Neural cell (in vitro differentiated cells): ENCODE data around the gene ATP2A1. TPM values are rescaled to one million over a fixed set of nuclear protein-coding genes. Genes with fewer than 3 reads are reported as not detected.

Experiments used
- H2AFZ ChIP-seq: fragments of 200-600, 300-800 bp; sonication (generic), shearing (Covaris generic); 2 replicates; pipeline ENCODE4 v1.6.0; 2014; ENCODE audit warnings: low read depth, mild to moderate bottlenecking, antibody characterized with exemption, low read length, moderate library complexity
- H3F3A ChIP-seq: fragments of 200-600 bp; shearing (Covaris generic); 2 replicates; pipeline ENCODE4 v1.6.1; 2016; ENCODE audit warnings: mild to moderate bottlenecking, moderate library complexity, mixed read lengths, antibody characterized with exemption, low read length; ENCODE audit not compliant: insufficient read depth, poor library complexity, severe bottlenecking
- H3K27ac ChIP-seq: fragments of 200-600, 300-800 bp; sonication (generic), shearing (Covaris generic); 2 replicates; pipeline ENCODE4 v1.5.1; 2014; ENCODE audit warnings: mild to moderate bottlenecking, low read length, moderate library complexity
- H3K27me3 ChIP-seq: fragments of 300-800, 200-600 bp; sonication (generic), shearing (Covaris generic); 2 replicates; pipeline ENCODE4 v1.6.0; 2014; ENCODE audit warnings: mild to moderate bottlenecking, low read depth, low read length, moderate library complexity; ENCODE audit not compliant: insufficient read depth
- H3K36me3 ChIP-seq: fragments of 300-800, 200-600 bp; sonication (generic), shearing (Covaris generic); 2 replicates; pipeline ENCODE4 v1.5.1; 2014; ENCODE audit warnings: mild to moderate bottlenecking, antibody characterized with exemption, low read length, moderate library complexity; ENCODE audit not compliant: insufficient read depth
- H3K4me2 ChIP-seq: fragments of 300-800, 200-600 bp; sonication (generic), shearing (Covaris generic); 2 replicates; pipeline ENCODE4 v1.6.0; 2014; ENCODE audit warnings: mild to moderate bottlenecking, low read length
- H3K4me3 ChIP-seq: fragments of 300-800, 200-600 bp; sonication (generic), shearing (Covaris generic); 2 replicates; pipeline ENCODE4 v1.5.1; 2014; ENCODE audit warnings: mild to moderate bottlenecking, low read length, moderate library complexity
- H3K79me2 ChIP-seq: fragments of 200-600 bp; shearing (Covaris generic); replicated peaks from 2 replicates; pipeline ENCODE4 v1.6.0; 2014; ENCODE audit warnings: mild to moderate bottlenecking, low read length, moderate library complexity; ENCODE audit not compliant: insufficient read depth
- H3K9ac ChIP-seq: fragments of 300-800, 200-600 bp; sonication (generic), shearing (Covaris generic); 2 replicates; pipeline ENCODE4 v1.6.1; 2016; ENCODE audit warnings: mild to moderate bottlenecking, low read length, mixed read lengths
- H3K9me2 ChIP-seq: fragments of 200-600 bp; shearing (Covaris generic); 2 replicates; pipeline ENCODE4 v1.6.1; 2016; ENCODE audit warnings: mild to moderate bottlenecking, low read length, mixed read lengths; ENCODE audit not compliant: insufficient read depth
- H3K9me3 ChIP-seq: fragments of 200-600, 300-800 bp; sonication (generic), shearing (Covaris generic); 2 replicates; pipeline ENCODE4 v1.6.1; 2016; ENCODE audit warnings: mild to moderate bottlenecking, mixed run types, low read length, moderate library complexity, mixed read lengths
- H4K20me1 ChIP-seq: fragments of 200-600 bp; shearing (Covaris generic); 2 replicates; pipeline ENCODE4 v1.6.1; 2016; ENCODE audit warnings: mild to moderate bottlenecking, mixed run types; ENCODE audit not compliant: insufficient read depth
- CTCF ChIP-seq: fragments of 450-650 bp; IDR thresholded peaks from 2 replicates; pipeline ENCODE4 v1.5.1; 2014; ENCODE audit warnings: antibody characterized with exemption, mild to moderate bottlenecking, moderate library complexity; ENCODE audit not compliant: poor library complexity, severe bottlenecking
- EP300 ChIP-seq: fragments of 450-650 bp; conservative IDR thresholded peaks from 2 replicates; pipeline ENCODE4 v1.6.1; 2014; ENCODE audit warnings: antibody characterized with exemption, mild to moderate bottlenecking, moderate library complexity; ENCODE audit not compliant: poor library complexity, severe bottlenecking
- EZH2 ChIP-seq: fragments of 200-600, 300-800 bp; shearing (Covaris generic), sonication (generic); IDR thresholded peaks from 2 replicates; pipeline ENCODE4 v1.6.1; 2014; ENCODE audit warnings: antibody characterized with exemption, low read length, borderline replicate concordance, mild to moderate bottlenecking; ENCODE audit not compliant: insufficient read depth, poor library complexity, severe bottlenecking
- MXI1 ChIP-seq: fragments of 450-650 bp; conservative IDR thresholded peaks from 2 replicates; pipeline ENCODE4 v1.6.1; 2014; ENCODE audit warnings: antibody characterized with exemption, mild to moderate bottlenecking; ENCODE audit not compliant: poor library complexity, severe bottlenecking
- POLR2AphosphoS5 ChIP-seq: IDR thresholded peaks from 2 replicates; pipeline ENCODE4 v1.6.1; 2012
- RAD21 ChIP-seq: fragments of 450-650 bp; conservative IDR thresholded peaks from 2 replicates; pipeline ENCODE4 v1.6.1; 2014; ENCODE audit warnings: antibody characterized with exemption, mild to moderate bottlenecking, moderate library complexity
- REST ChIP-seq: IDR thresholded peaks from 2 replicates; pipeline ENCODE4 v1.6.1; 2012; ENCODE audit warnings: borderline replicate concordance
- SMC3 ChIP-seq: fragments of 450-650 bp; conservative IDR thresholded peaks from 2 replicates; pipeline ENCODE4 v1.6.1; 2014; ENCODE audit warnings: antibody characterized with exemption, mild to moderate bottlenecking, moderate library complexity; ENCODE audit not compliant: poor library complexity
- TAF1 ChIP-seq: IDR thresholded peaks from 2 replicates; pipeline ENCODE4 v1.6.1; 2012; ENCODE audit warnings: low read depth
- polyA plus RNA-seq: library from polyadenylated mRNA; depleted of rRNA; stranded (reverse); fragments of >200 nt; gene quantifications from 2 replicates; pipeline ENCODE4 v1.2.3, GENCODE V29; 2014

The ATP2A1 gene
- polyA plus RNA-seq, 1 donor from 2014 or later, result 0.06 TPM

GRCh38 chr16:28891964-28892890 is 13.9 kb downstream of the ATP2A1 start:
- Histone ChIP-seq H3F3A (no peaks in the 10 kb centered on the region), H3K4me3 (no peak overlapping the region), H3K9me3 (no peaks in the 10 kb centered on the region), H3K36me3 (no peaks in the 10 kb centered on the region), H3K27ac (no peak overlapping the region), H3K4me2 (no peak overlapping the region), H2AFZ (no peak overlapping the region), H3K27me3 (no peaks in the 10 kb centered on the region), H3K9me2 (no peaks in the 10 kb centered on the region), H3K79me2 (no peaks in the 10 kb centered on the region), H3K9ac (no peak overlapping the region), H4K20me1 (no peaks in the 10 kb centered on the region)
- TF ChIP-seq MXI1 (no peak), RAD21 (no peak), EP300 (no peak), SMC3 (no peak), REST (no peak), TAF1 (no peak)

- no peak overlapping the region for H3K4me3 ChIP-seq
- no peaks in the 10 kb centered on the region for H4K20me1 ChIP-seq
- H3K27ac ChIP-seq, result no peak overlapping the region
- no peaks in the 10 kb centered on the region for H3K9me3 ChIP-seq
- no peaks in the 10 kb centered on the region for H3K36me3 ChIP-seq
- no peaks in the 10 kb centered on the region for H3K79me2 ChIP-seq
- H3K27me3 ChIP-seq, result no peaks in the 10 kb centered on the region
- H3K4me2 ChIP-seq, result no peak overlapping the region
- no peaks in the 10 kb centered on the region for H3F3A ChIP-seq
- no peak overlapping the region for H2AFZ ChIP-seq
- no peak overlapping the region for H3K9ac ChIP-seq
- H3K9me2 ChIP-seq, result no peaks in the 10 kb centered on the region
- no peak for TF ChIP-seq REST
- TF ChIP-seq MXI1, result no peak
- no peak for TF ChIP-seq EZH2
- no peak for TF ChIP-seq SMC3
- TF ChIP-seq POLR2AphosphoS5, result no peak
- TF ChIP-seq EP300, result no peak
- no peak for TF ChIP-seq RAD21
- no peak for TF ChIP-seq TAF1
- no peak for TF ChIP-seq CTCF
Observed at GRCh38 chr16:28893291-28893690, 15.0 kb downstream of the ATP2A1 start.
